Mammary epithelial cell (primary cell): ENCODE data around the gene JAKMIP1.

Source experiments
- EZH2 ChIP-seq: IDR thresholded peaks from 2 replicates; pipeline ENCODE4 v1.6.1; 2012; ENCODE audit warnings: low read length, inconsistent platforms, borderline replicate concordance
- TF ChIP-seq, protein P1 (sequence below), 2 donors: IDR thresholded peaks in 1 of 2; conservative IDR thresholded peaks in 1 of 2; 2 replicates each; pipeline ENCODE4 v1.5.1; 2011 to 2012; ENCODE audit warnings: inconsistent platforms in 2 of 2, low read length in 2 of 2, mild to moderate bottlenecking in 2 of 2, control low read depth in 1 of 2, low read depth in 1 of 2; ENCODE audit not compliant: insufficient read depth in 1 of 2; ENCODE audit errors: extremely low read depth in 1 of 2

DNA sequence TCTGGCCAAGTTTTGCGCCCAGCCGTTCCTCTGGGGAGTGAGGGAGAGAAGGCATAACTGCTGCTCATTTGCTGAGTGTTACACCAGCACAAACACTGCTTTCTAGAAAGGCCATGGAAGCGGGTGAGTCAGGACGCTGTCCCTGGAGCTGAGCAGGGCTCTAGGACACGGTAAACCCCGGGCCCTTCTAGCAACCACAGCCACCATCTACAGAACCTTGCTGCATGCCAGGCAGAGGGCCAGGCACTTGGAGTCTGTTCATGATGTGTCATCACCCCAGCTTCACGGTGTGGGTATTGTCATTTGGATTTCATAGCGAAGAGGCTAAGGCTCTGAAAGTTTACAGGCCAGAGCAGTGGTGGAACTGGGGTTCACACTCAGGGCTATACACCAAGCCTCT lies 150.4 kb downstream of the JAKMIP1 start:
- TF ChIP-seq, protein P1, sequence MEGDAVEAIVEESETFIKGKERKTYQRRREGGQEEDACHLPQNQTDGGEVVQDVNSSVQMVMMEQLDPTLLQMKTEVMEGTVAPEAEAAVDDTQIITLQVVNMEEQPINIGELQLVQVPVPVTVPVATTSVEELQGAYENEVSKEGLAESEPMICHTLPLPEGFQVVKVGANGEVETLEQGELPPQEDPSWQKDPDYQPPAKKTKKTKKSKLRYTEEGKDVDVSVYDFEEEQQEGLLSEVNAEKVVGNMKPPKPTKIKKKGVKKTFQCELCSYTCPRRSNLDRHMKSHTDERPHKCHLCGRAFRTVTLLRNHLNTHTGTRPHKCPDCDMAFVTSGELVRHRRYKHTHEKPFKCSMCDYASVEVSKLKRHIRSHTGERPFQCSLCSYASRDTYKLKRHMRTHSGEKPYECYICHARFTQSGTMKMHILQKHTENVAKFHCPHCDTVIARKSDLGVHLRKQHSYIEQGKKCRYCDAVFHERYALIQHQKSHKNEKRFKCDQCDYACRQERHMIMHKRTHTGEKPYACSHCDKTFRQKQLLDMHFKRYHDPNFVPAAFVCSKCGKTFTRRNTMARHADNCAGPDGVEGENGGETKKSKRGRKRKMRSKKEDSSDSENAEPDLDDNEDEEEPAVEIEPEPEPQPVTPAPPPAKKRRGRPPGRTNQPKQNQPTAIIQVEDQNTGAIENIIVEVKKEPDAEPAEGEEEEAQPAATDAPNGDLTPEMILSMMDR (conservative IDR thresholded peaks at IDR 0.05 in 1 of 2, IDR thresholded peaks at IDR 0.05 in 1 of 2; ENCODE audit: extremely low read depth in 1 of 2, insufficient read depth in 1 of 2, low read depth in 1 of 2, low read length in 2 of 2) = no peak
- no peak for TF ChIP-seq EZH2
